ENCODE measurements around the gene RAD51B.

The RAD51B gene

DNA sequence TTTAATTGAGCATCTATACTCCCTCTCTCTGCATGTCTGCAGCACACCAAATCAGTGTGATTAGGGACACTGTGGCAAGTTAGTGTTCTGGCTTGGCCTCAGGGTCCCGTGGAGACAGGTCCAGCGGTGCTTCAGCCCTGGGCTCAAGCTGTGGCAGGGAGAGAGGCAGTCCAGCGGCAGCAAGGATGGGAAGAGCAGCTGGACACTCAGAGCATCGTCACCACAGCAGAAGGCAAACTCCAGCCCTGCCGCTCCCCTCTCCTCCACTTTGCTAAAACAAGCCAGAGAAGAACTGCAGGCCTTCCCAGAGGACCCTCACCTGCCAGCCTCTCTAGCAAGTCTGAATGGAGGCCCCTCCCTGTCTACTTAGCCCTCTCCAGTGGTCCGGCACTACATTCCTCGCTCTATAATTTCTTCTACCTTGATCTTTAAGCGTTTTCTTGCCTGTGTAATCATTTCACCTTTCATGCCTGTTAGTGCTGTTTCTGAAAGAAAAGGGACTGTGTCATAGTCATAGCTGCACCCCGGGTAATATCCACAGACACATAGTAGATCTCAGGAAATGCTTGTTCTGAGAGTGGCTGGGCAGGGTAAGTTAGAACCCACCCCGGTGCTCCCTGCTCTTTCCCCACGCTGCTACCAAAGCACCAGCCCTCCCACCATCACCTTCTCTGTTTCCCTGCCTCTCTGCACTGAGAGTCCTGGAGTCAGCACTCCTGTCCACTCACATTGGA is 951.1 kb downstream of the RAD51B start:
- FAIRE-seq (no peak), DNase-seq (ENCODE audit: insufficient read length, low spot score) (no peak)

DNA sequence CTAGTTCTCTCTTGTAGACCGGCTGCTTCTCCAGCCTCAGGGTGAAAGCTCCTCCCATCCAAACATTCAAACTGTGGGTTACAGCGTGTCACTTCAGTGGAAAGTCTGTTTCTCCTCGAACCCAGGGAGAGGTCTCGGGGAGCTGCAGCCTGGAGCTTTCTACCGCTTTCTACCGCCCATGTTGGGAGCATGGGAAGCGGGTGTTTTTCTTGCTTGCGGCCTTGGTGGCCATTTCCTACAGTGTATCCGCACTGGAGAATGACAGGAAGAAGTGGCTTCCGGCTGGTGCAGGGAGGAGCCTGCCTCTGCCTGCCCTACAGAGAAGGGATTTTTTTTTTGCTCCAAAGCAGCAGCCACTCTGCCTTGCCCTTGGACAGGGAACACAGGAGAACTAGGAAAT is 952.1 kb downstream of the RAD51B start:
- FAIRE-seq = peak; percentile 59

GRCh38 chr14:68772761-68773381 is 953.3 kb downstream of the RAD51B start:
- DNase-seq (ENCODE audit: insufficient read length, low spot score) (no peak), FAIRE-seq (no peak)

More for the DNA sequence above, 952.1 kb downstream of the RAD51B start:
- DNase-seq (ENCODE audit: insufficient read length, low spot score) = no peak

GRCh38 chr14:68774771-68775613 is 955.4 kb downstream of the RAD51B start:
- DNase-seq (ENCODE audit: insufficient read length, low spot score) (no peak), FAIRE-seq (peak; percentile 91)

- no peak for FAIRE-seq
- DNase-seq (ENCODE audit: insufficient read length, low spot score) = no peak
Measured at GRCh38 chr14:68775614-68776126, 956.1 kb downstream of the RAD51B start.

DNA sequence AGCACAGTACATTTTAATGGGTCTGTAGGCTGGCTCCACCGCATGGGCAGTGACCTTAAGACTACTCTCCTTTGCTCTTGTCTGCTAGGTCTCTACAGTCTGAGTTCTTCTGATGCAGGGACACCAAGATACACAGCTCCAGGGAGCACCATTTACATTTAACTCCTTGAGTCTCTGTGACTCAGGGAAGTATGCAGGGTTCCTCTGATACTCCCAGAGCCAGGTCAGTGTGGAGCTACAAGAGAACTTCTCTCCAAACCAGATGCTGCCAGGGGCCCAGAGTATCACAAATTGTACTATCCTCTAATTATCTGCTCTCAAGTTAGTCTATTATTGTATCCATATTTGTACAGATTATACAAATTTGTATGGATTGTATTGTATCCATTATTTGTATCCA is 958.1 kb downstream of the RAD51B start:
- DNase-seq (ENCODE audit: insufficient read length, low spot score) (no peak), FAIRE-seq (no peak)

All from HTR-8/SVneo (cell line).